CD4-positive, alpha-beta T cell treated with Interleukin-17A for 1 hour (primary cell): ENCODE results near the gene SPCS1.
"Not testable (repeated sequence)": the region's sequence is repeated elsewhere in the genome, so short reads cannot be mapped to it uniquely, and the experiment has no call there.

Experiments used
- DNase-seq: peaks from one replicate; pipeline ENCODE4 v3.0.0-alpha.2; 2020

SPCS1 gene

DNA sequence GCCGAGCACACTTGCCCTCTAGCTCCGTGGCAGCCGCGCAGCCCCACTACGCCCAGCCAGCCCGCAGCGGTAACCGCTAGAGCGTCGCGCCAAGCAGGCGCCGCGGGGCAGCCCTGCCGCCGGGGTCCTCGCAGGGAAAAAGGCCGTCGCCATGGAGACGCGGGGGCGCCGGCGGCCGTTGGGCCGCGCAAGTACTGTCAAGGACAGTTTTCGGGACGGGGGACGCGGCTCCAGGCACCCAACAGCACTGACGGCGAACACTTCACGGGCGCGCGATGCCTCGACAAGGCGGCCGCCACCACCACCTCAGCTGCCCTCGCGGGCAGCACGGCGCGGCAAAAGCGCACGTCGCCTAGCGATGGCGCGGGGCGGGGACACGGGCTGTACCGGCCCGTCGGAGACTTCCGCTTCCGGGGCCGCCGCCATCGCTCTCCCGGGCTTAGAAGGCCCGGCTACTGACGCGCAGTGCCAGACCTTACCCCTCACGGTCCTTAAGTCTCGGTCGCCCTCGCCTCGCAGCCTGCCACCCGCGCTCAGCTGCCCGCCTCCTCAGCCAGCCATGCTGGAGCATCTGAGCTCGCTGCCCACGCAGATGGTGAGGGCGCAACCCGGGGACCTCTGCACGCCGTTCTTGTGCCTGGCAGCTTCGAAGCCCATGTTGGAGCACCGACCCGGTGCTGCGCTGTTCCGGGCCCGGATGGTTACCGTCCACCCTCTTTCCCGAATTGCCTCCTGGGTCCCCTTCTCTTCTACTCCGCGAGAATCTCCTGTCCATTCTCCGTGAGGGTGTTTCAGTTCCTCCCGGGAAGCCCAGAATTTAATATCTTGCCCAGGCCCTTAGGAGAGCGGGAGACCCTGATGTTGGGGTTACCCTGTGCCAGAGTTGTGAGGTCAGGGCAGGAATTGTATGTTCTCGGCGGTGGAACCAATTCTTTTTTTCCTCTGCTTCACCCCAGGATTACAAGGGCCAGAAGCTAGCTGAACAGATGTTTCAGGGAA lies at the start of gene SPCS1, which contains the start of gene GLT8D1:
SPCS1 (plus strand) TSS at position 419 of the 999 bp plus-strand sequence; CDS start at position 560, 141 bp downstream.
GLT8D1 (minus strand) TSS at position 104 of the 999 bp plus-strand sequence. CDS start 5,331 bp downstream, outside the sequence.
- peak; percentile 84 for DNase-seq

DNA sequence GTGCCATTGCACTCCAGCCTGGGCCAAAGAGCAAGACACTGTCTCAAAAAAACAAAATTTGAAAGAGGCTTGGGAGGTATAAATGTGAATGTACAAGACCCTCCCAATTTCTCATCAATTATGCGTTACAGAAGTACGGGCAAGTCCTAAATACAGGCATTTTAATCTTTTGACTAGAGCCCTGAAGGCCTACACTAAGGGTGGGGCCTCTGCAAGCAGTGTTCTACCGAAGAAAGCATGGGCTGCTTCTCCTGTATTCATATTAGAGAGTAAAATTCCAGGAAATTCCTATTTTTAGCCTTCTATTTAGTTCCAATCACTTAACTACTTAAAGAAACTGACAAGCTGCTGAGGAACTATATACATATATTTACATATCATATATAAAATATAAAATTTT lies 45.9 kb upstream of the SPCS1 start:
- DNase-seq = no peak

DNA sequence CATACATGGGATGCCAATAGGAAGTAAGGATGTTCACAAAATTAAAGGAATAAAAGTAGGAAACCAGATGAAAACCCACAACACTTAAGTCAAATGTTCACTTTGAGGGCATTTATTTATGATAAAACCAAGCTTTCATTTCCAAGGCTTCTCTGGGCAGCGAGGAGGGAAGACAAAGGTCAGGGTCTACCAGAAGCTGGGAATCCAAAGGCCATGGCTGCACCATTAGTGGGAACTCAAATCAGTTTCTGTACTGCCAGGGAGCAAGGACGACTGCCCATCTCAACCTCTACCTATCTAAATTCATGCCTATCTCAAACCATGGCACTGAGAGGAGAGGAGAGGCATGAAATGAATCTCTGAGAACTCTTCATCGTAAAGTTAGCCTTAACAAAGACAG lies 42.8 kb upstream of the SPCS1 start:
- DNase-seq = no peak

GRCh38 chr3:52670621-52671521 lies 35.0 kb upstream of the SPCS1 start:
- DNase-seq = peak; percentile 46

- no peak for DNase-seq
Observed at GRCh38 chr3:52671676-52672075, 34.2 kb upstream of the SPCS1 start.

GRCh38 chr3:52676201-52676600 lies 29.7 kb upstream of the SPCS1 start:
- DNase-seq = not testable (repeated sequence)

DNA sequence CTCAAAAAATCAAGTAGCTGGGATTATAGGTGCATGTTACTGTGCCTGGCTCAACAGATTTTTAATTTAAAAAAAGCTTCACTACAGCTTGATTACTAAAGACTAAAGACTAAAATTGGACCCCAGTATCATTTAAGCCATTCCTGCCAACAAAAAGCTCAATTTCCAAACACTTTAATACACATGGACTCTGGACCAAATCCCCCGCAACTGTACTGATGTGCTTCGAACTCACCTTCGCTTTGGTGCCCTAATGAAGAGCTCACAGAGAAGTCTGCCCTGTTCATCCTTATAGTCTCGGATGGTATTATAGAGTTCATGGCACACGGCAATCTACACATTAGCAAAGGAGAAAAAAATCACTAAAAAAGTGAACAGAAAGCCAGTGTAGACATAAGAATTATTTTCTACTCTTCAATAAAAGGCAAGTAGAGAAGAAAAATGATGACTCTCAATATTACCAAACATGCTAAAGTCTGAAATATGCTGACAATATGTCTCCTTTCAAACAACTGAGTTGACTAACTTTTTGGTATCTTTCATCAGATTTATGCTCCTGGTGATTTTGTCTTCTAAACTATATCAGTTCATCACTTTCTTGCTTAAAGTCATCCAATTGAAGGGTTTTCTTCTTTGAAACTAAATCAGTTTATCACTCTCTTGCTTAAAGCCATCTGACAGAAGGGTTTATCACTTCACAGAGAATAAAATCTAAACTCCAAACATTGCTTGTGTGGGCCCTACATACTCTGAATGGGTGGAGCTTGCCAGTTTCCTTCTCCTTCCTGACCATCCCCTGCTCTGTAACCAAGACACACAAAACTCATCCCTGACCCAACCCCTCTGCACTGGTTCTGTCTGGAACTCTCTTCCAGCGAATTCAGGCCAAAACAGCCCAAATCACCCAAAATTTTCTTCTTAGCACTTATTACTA lies 27.4 kb upstream of the SPCS1 start:
- DNase-seq = no peak

- no peak for DNase-seq
Observed at GRCh38 chr3:52679199-52679538, 26.7 kb upstream of the SPCS1 start.

- no peak for DNase-seq
Observed at GRCh38 chr3:52679811-52680210, 26.1 kb upstream of the SPCS1 start.

DNA sequence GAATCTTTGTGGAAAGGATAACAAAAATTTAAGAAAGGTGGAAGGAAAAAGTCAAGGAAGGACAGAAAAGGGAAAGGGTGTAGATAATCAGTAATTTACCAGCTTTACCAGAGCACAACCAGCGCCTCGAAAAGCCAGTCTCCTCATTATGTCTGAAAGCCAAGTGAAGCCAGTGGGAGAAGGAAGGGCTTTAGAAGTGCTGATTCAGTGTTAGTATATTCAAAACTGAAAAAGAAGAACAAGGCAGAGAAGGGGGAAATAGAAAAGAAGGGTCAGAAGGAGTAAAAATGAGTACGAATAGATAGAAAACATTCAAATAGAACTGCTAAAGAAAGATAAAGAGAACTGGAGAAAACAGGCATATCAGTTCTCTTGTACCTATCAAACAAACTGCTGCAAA lies 24.3 kb upstream of the SPCS1 start:
- DNase-seq = no peak

DNA sequence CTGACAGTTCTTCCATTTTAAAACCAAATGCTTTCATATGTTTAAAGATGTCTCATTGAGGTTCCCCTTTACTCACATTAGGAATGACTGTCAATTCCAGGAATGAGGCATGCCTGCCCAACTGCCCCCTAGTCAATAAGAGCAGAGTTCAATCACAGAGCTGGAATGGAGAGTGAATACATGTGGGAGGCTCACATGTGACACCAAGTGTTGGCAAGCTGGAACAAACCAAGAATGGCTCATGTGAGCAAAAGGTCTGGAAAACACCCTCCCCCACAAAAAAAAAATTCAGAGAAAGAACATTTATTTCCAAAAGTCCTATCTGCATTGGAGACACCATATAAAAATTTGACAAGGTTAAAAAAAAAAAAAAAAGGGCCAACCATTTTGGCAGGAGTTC lies 23.9 kb upstream of the SPCS1 start:
- no peak for DNase-seq

DNA sequence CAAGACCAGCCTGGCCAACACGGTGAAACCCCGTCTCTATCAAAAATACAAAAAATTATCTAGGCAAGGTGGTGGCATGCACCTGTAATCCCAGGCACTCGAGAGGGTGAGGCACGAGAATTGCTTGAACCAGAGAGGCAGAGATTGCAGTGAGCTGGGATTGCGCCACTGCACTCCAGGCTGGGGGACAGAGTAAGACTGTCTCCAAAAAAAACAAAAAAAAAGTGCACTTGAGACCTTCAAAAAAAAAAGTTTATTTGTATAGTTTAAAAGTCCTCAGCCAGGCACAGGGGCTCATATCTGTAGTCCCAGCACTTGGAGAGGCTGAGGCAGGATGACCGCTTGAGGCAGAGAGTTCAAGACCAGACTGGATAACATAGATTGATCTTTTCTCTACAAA lies 22.3 kb upstream of the SPCS1 start:
- DNase-seq = no peak

DNA sequence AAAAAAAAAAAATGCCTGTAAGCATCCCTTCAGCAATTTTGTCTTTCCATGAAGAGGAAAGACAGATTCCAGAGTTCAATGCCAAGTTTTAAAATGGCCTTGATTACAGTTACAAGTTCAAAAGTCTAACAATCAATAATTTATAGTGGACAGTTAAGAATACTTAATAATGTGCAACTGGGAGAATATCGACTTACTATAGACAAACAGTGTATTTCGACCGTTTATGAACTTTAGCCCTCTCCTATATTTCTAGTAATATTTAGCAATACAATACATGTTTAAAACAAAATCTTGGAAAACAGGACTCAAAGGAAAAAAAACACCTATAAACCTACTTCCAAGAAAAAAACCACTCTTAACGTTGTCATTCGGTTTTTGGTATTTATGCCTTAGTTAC lies 21.7 kb upstream of the SPCS1 start:
- DNase-seq = no peak

DNA sequence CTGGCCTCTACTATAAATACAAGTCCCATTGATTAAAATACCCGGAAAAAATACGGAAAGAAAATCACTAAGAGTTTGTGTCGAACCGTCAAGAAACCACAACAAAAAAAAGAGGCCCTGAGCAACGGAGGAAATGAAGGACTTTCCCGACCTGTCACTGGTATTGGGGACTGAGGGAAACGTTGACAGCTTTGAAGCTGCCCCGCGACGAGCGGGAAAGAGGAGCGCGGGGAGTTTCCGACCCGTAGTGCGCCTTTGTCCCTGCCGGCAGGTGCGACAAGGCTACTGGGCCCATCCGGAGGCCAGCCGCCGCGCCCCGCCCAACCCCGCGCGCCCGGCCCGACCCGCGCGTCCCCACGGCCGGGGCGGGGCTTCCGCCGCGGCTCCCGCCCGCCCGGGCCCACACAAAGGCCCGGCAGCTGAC lies 20.6 kb upstream of the SPCS1 start:
- DNase-seq = peak; percentile 89

- DNase-seq = peak; percentile 94
Observed at GRCh38 chr3:52685709-52686691, 19.9 kb upstream of the SPCS1 start, which contains the start of the genes GNL3 and PBRM1. GNL3 (plus strand) TSS chr3:52686032; CDS start chr3:52686093, 61 bp downstream. PBRM1 (minus strand) TSS chr3:52685913.

DNA sequence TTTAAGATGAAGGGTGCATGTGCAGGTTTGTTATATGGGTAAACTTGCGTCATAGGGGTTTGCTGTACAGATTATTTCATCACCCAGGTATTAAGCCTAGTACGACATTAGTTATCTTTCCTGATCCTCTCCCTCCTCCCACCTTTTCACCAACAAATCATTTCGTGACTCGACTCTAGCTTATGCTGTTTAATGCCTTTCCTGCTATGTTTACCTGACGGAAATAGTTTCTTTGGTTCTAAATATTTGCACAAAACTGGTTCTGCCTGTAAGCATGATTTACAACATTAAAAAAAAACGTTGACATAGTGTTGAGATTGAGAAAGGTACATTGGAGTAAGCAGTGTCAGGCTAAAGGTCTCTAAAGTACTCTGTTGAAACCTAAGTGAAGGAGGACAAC lies 17.6 kb upstream of the SPCS1 start:
- DNase-seq = no peak

DNA sequence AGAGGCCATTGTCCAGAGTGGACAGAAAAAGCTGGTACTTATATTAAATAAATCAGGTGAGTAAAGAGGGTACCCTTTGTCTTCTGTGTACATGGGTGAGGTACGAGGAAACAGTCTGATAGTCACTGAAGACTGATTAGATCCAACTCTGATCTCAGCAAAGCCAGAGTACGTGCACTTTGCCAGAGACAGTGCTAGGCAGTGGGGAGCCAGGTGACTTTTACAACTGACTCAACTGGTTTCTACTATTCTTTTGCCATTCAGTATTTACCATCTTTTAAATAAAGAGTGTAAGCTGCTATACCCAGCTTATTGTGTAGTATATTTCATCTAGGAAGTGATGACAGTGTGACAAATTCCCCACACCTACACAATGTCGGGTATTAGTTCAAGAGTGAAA lies 16.8 kb upstream of the SPCS1 start:
- DNase-seq = no peak

DNA sequence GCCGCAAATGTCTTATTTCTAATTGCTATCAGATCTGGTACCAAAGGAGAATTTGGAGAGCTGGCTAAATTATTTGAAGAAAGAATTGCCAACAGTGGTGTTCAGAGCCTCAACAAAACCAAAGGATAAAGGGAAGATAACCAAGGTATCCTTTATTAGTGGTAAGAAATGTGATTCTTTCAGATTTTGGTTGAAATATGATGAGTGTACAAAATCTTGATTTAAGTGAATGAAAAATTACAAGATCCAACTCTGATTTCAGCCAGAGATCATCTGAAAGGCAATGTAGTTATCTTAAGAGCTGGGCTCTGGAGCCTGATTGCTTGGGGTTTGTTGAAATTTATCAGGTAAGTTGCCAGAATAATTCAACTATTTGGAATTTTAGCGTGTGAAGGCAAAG lies 15.3 kb upstream of the SPCS1 start:
- DNase-seq = no peak

DNA sequence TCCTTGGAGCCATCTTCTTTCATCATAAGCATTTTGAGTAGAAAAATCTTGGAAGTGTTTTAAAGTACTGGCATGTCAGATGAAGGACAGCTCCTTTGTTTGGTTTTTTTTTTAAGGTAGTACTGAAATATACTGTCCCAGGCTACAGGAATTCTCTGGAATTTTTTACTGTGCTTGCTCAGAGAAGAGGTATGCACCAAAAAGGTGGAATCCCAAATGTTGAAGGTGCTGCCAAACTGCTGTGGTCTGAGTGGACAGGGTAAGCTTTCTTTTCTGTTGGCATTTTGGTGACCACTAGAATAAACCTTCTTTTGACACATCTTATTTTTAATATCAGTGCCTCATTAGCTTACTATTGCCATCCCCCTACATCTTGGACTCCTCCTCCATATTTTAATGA lies 12.8 kb upstream of the SPCS1 start:
- DNase-seq = no peak

- no peak for DNase-seq
Observed at GRCh38 chr3:52694528-52695189, 11.2 kb upstream of the SPCS1 start.
